ENCODE measurements around the gene THSD4. TPM values are rescaled to one million over a fixed set of nuclear protein-coding genes. Genes with fewer than 3 reads are reported as not detected.

The THSD4 gene
- polyA plus RNA-seq, 1 experiment: 18.8 TPM

GRCh38 chr15:71728881-71729280 lies 613.6 kb downstream of the THSD4 start:
- Histone ChIP-seq H3K36me3 (ENCODE audit: control insufficient read depth, insufficient read depth, low read length) (peaks cover 3% of the 10 kb centered on the region), H3K4me3 (ENCODE audit: low read depth, low read length) (no peak overlapping the region), H3K27me3 (ENCODE audit: control insufficient read depth, insufficient read depth, low read length) (no peaks in the 10 kb centered on the region)
- no peak for DNase-seq (ENCODE audit: low read depth)
- ChIA-PET POLR2A (no interaction called here), CTCF (interaction anchor here (0.7 to 5.2 kb wide), 10 partner anchors 9 to 279 kb away, joined by 3 to 60 read pairs (median 4); no protein-coding TSS in a partner anchor)
- TF ChIP-seq, protein P1, sequence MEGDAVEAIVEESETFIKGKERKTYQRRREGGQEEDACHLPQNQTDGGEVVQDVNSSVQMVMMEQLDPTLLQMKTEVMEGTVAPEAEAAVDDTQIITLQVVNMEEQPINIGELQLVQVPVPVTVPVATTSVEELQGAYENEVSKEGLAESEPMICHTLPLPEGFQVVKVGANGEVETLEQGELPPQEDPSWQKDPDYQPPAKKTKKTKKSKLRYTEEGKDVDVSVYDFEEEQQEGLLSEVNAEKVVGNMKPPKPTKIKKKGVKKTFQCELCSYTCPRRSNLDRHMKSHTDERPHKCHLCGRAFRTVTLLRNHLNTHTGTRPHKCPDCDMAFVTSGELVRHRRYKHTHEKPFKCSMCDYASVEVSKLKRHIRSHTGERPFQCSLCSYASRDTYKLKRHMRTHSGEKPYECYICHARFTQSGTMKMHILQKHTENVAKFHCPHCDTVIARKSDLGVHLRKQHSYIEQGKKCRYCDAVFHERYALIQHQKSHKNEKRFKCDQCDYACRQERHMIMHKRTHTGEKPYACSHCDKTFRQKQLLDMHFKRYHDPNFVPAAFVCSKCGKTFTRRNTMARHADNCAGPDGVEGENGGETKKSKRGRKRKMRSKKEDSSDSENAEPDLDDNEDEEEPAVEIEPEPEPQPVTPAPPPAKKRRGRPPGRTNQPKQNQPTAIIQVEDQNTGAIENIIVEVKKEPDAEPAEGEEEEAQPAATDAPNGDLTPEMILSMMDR (IDR thresholded peaks at IDR 0.05; ENCODE audit: insufficient read depth, low read depth, low read length): no peak

GRCh38 chr15:71729319-71729718 lies 614.0 kb downstream of the THSD4 start:
- DNase-seq (ENCODE audit: low read depth): no peak
- Histone ChIP-seq H3K27me3 (ENCODE audit: control insufficient read depth, insufficient read depth, low read length) (no peaks in the 10 kb centered on the region), H3K4me3 (ENCODE audit: low read depth, low read length) (no peak overlapping the region), H3K36me3 (ENCODE audit: control insufficient read depth, insufficient read depth, low read length) (peaks cover 3% of the 10 kb centered on the region)
- TF ChIP-seq, protein P1 (IDR thresholded peaks at IDR 0.05; ENCODE audit: insufficient read depth, low read depth, low read length): no peak
- CTCF ChIA-PET: interaction anchor here (0.6 to 5.2 kb wide), 15 partner anchors 8 to 620 kb away, joined by 3 to 60 read pairs (median 3); no protein-coding TSS in a partner anchor
- POLR2A ChIA-PET: no interaction called here

GRCh38 chr15:71730277-71731144 lies 615.2 kb downstream of the THSD4 start:
- ChIA-PET CTCF (interaction anchor here (0.6 to 5.2 kb wide), 28 partner anchors 8 to 827 kb away, joined by 3 to 60 read pairs (median 4); no protein-coding TSS in a partner anchor), POLR2A (no interaction called here)
- Histone ChIP-seq H3K27me3 (ENCODE audit: control insufficient read depth, insufficient read depth, low read length) (no peaks in the 10 kb centered on the region), H3K36me3 (ENCODE audit: control insufficient read depth, insufficient read depth, low read length) (peaks cover 3% of the 10 kb centered on the region), H3K4me3 (ENCODE audit: low read depth, low read length) (no peak overlapping the region)
- no peak for DNase-seq (ENCODE audit: low read depth)
- TF ChIP-seq, protein P1 (IDR thresholded peaks at IDR 0.05; ENCODE audit: insufficient read depth, low read depth, low read length): peak; percentile 82

- POLR2A ChIA-PET: no interaction called here
- Histone ChIP-seq H3K36me3 (ENCODE audit: control insufficient read depth, insufficient read depth, low read length) (peaks cover 4% of the 10 kb centered on the region), H3K27me3 (ENCODE audit: control insufficient read depth, insufficient read depth, low read length) (no peaks in the 10 kb centered on the region), H3K4me3 (ENCODE audit: low read depth, low read length) (no peak overlapping the region)
- CTCF ChIA-PET: interaction anchor here (1.0 to 5.2 kb wide), 5 partner anchors 11 to 423 kb away, joined by 3 to 60 read pairs (median 3); no protein-coding TSS in a partner anchor
- DNase-seq (ENCODE audit: low read depth): no peak
- TF ChIP-seq, protein P1 (IDR thresholded peaks at IDR 0.05; ENCODE audit: insufficient read depth, low read depth, low read length): no peak
Measured at GRCh38 chr15:71732636-71733035, 617.4 kb downstream of the THSD4 start.

DNA sequence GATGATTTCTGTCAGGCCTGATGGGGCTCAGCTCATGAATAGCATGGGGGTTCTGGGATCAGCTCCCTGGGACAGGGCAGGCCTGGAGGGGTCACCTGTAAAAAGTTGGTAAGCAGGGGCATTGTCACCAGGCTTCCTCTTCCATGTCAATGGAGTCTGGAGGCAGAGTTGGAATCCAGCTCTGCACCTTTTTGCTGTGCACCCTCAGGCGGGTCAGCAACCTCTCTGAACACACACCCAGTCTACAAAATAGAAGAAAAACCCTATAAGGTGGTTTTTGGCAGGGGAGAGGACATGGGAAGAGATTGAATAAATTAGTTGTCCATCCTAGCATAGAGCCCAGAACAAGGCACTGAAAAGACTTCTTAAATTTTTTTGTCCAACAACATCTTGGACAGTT lies 617.9 kb downstream of the THSD4 start:
- Histone ChIP-seq H3K4me3 (ENCODE audit: low read depth, low read length) (no peak overlapping the region), H3K36me3 (ENCODE audit: control insufficient read depth, insufficient read depth, low read length) (peaks cover 4% of the 10 kb centered on the region), H3K27me3 (ENCODE audit: control insufficient read depth, insufficient read depth, low read length) (no peaks in the 10 kb centered on the region)
- TF ChIP-seq, protein P1 (IDR thresholded peaks at IDR 0.05; ENCODE audit: insufficient read depth, low read depth, low read length): no peak
- CTCF ChIA-PET: interaction anchor here (1.0 to 5.2 kb wide), 5 partner anchors 10 to 423 kb away, joined by 3 to 60 read pairs (median 3); no protein-coding TSS in a partner anchor
- POLR2A ChIA-PET: no interaction called here
- DNase-seq (ENCODE audit: low read depth): no peak

Data from BJ (cell line).